A549 (cell line): ENCODE data around the gene C2CD2. TPM values are rescaled to one million over a fixed set of nuclear protein-coding genes. Genes with fewer than 3 reads are reported as not detected.

ENCODE experiments used
- ATAC-seq, 2 experiments: fragments of 200-7000 bp in 1 of 2; fragments of >200 bp in 1 of 2; cut with Nextera tagmentation in 1 of 2; cut with Tn5 transposase in 1 of 2; 3 replicates each; pipeline versions ENCODE4 v1.8.0 to v1.9.1; 2018 to 2020; ENCODE audit warnings: mild to moderate bottlenecking in 1 of 2, moderate library complexity in 1 of 2
- CTCF ChIA-PET: fragments of 300-600 bp; sonication (Branson Sonifier 250); formaldehyde crosslinking; extraction: SDS; loops from one replicate; lab custom pipeline; 2021; ENCODE audit warnings: antibody characterized with exemption, inconsistent platforms; lab: Yijun Ruan, JAX
- POLR2A ChIA-PET: fragments of 350-600 bp; formaldehyde crosslinking; extraction: SDS; loops from one replicate; lab custom pipeline; 2021; ENCODE audit warnings: antibody characterized with exemption, inconsistent platforms; lab: Yijun Ruan, JAX
- DNase-seq, 2 experiments: peaks; one replicate each; pipeline versions ENCODE4 v3.0.0 to v3.0.0-alpha.2; 2011 to 2016; ENCODE audit warnings: low read depth in 1 of 2, low spot score in 1 of 2
- FAIRE-seq: peaks from 2 replicates; lab custom pipeline; 2011; peaks lifted over from hg19 to GRCh38; lab: Jason Lieb, UNC
- H3K27ac ChIP-seq, 2 experiments: fragments of >200 bp; sonication (Bioruptor Twin); formaldehyde crosslinking; 3 replicates each; pipeline ENCODE4 v1.5.1; 2016 to 2017
- H3K4me1 ChIP-seq: fragments of >200 bp; sonication (Bioruptor Twin); formaldehyde crosslinking; 3 replicates; pipeline ENCODE4 v1.6.1; 2016
- H3K4me2 ChIP-seq: fragments of >200 bp; sonication (Bioruptor Twin); formaldehyde crosslinking; 3 replicates; pipeline ENCODE4 v1.6.1; 2016
- H3K4me3 ChIP-seq: fragments of >200 bp; sonication (Bioruptor Twin); formaldehyde crosslinking; 3 replicates; pipeline ENCODE4 v1.5.1; 2016
- H3K9me3 ChIP-seq: fragments of >200 bp; sonication (Bioruptor Twin); formaldehyde crosslinking; 3 replicates; pipeline ENCODE4 v1.6.1; 2016
- CHD2 ChIP-seq: fragments of 150-350 bp; IDR thresholded peaks from 2 replicates; pipeline ENCODE4 v1.6.1; 2014; ENCODE audit warnings: low read length; ENCODE audit not compliant: partially characterized antibody
- EHMT2 ChIP-seq: fragments of 200-600 bp; sonication (generic); IDR thresholded peaks from 2 replicates; pipeline ENCODE4 v1.6.1; 2016; ENCODE audit warnings: antibody characterized with exemption, low read depth, mild to moderate bottlenecking, moderate library complexity
- FOSB ChIP-seq: fragments of 250-450 bp; sonication (Bioruptor Pico); IDR thresholded peaks from 2 replicates; pipeline ENCODE4 v1.5.0; 2020; ENCODE audit warnings: mild to moderate bottlenecking, moderate library complexity
- FOSL2 ChIP-seq, 2 experiments: fragments of 450-650 bp in 1 of 2; fragments of >200 bp in 1 of 2; sonication (Bioruptor Twin) in 1 of 2; formaldehyde crosslinking; IDR thresholded peaks; 2 replicates each; pipeline versions ENCODE4 v1.5.0 to v1.6.1; 2016 to 2020; ENCODE audit warnings: mild to moderate bottlenecking in 1 of 2, moderate library complexity in 1 of 2
- GATA3 ChIP-seq: IDR thresholded peaks from 2 replicates; pipeline ENCODE4 v1.6.1; 2012; ENCODE audit warnings: borderline replicate concordance
- HEYL ChIP-seq: fragments of 250-450 bp; sonication (Bioruptor Pico); IDR thresholded peaks from 2 replicates; pipeline ENCODE4 v1.8.0; 2021; ENCODE audit warnings: mild to moderate bottlenecking, moderate library complexity
- HOXB5 ChIP-seq: fragments of 250-450 bp; sonication (Bioruptor Pico); IDR thresholded peaks from 2 replicates; pipeline ENCODE4 v1.5.0; 2020; ENCODE audit warnings: mild to moderate bottlenecking, moderate library complexity
- JUN ChIP-seq, 2 experiments: fragments of >200 bp; sonication (Bioruptor Twin); formaldehyde crosslinking; IDR thresholded peaks; 2 replicates in 1 of 2; 3 replicates in 1 of 2; pipeline ENCODE4 v1.6.1; 2016 to 2017
- MAFK ChIP-seq: fragments of 450-650 bp; IDR thresholded peaks from 2 replicates; pipeline ENCODE4 v1.6.1; 2014; ENCODE audit not compliant: partially characterized antibody
- NPAS2 ChIP-seq: fragments of 250-450 bp; sonication (Bioruptor Pico); IDR thresholded peaks from 2 replicates; pipeline ENCODE4 v1.8.0; 2022; ENCODE audit warnings: mild to moderate bottlenecking, moderate library complexity, borderline replicate concordance
- PBX3 ChIP-seq: IDR thresholded peaks from 2 replicates; pipeline ENCODE4 v1.6.1; 2012
- POLR2AphosphoS2 ChIP-seq: conservative IDR thresholded peaks from 2 replicates; pipeline ENCODE4 v1.6.1; 2012; ENCODE audit warnings: low read length, improper control_type of control experiment, inconsistent platforms
- RAD21 ChIP-seq, 2 experiments: fragments of >200 bp in 1 of 2; sonication (Bioruptor Twin) in 1 of 2; formaldehyde crosslinking in 1 of 2; IDR thresholded peaks in 1 of 2; conservative IDR thresholded peaks in 1 of 2; 2 replicates in 1 of 2; 3 replicates in 1 of 2; pipeline ENCODE4 v1.6.1; 2012 to 2018; ENCODE audit warnings: inconsistent platforms in 1 of 2
- RARB ChIP-seq: fragments of 250-450 bp; sonication (Bioruptor Pico); IDR thresholded peaks from 2 replicates; pipeline ENCODE4 v1.8.0; 2021; ENCODE audit warnings: mild to moderate bottlenecking, moderate library complexity
- RFX5 ChIP-seq: fragments of 450-650 bp; IDR thresholded peaks from 2 replicates; pipeline ENCODE4 v1.7.1; 2014; ENCODE audit warnings: antibody characterized with exemption, mild to moderate bottlenecking, moderate library complexity
- RNF2 ChIP-seq: fragments of 200-600 bp; sonication (generic); IDR thresholded peaks from 2 replicates; pipeline ENCODE4 v1.6.1; 2016; ENCODE audit warnings: low read depth, mild to moderate bottlenecking, antibody characterized with exemption, moderate library complexity, borderline replicate concordance
- SMC3 ChIP-seq: fragments of >200 bp; sonication (Bioruptor Twin); formaldehyde crosslinking; IDR thresholded peaks from 3 replicates; pipeline ENCODE4 v1.6.1; 2018; ENCODE audit warnings: inconsistent platforms
- SREBF2 ChIP-seq: fragments of 450-650 bp; IDR thresholded peaks from 2 replicates; pipeline ENCODE4 v1.6.1; 2014; ENCODE audit warnings: mild to moderate bottlenecking, moderate library complexity
- ZC3H11A ChIP-seq: fragments of 450-650 bp; IDR thresholded peaks from 2 replicates; pipeline ENCODE4 v1.6.1; 2014; ENCODE audit warnings: antibody characterized with exemption, mild to moderate bottlenecking
- ZFP36 ChIP-seq: fragments of 450-650 bp; IDR thresholded peaks from 2 replicates; pipeline ENCODE4 v1.6.1; 2014; ENCODE audit warnings: borderline replicate concordance; ENCODE audit not compliant: partially characterized antibody
- WGBS: methylation state at CpG from one replicate; pipeline ENCODE4 v1.1.6; 2017; ENCODE audit errors: missing lambda C conversion rate; 5-methylcytosine and 5-hydroxymethylcytosine counted together
- polyA plus RNA-seq, 4 experiments: library from polyadenylated mRNA; depleted of rRNA in 3 of 4; stranded (reverse); fragments of >200 nt; fragmentation: RNase III in 1 of 4; extraction: RNeasy Plus Mini Kit Qiagen cat#74134 plus additional on column Dnase treatment in 1 of 4; gene quantifications; 2 replicates in 3 of 4; 3 replicates in 1 of 4; pipeline ENCODE4 v1.2.3, GENCODE V29; 2011 to 2017
- TF ChIP-seq, protein P1 (sequence below): fragments of 250-450 bp; sonication (Bioruptor Pico); IDR thresholded peaks from 2 replicates; pipeline ENCODE4 v1.5.0; 2021; ENCODE audit warnings: mild to moderate bottlenecking, moderate library complexity, borderline replicate concordance

C2CD2 gene
- polyA plus RNA-seq, 2 of the 4 experiments (the other 2 are of a cell fraction): 7.0 to 13.5 TPM

DNA sequence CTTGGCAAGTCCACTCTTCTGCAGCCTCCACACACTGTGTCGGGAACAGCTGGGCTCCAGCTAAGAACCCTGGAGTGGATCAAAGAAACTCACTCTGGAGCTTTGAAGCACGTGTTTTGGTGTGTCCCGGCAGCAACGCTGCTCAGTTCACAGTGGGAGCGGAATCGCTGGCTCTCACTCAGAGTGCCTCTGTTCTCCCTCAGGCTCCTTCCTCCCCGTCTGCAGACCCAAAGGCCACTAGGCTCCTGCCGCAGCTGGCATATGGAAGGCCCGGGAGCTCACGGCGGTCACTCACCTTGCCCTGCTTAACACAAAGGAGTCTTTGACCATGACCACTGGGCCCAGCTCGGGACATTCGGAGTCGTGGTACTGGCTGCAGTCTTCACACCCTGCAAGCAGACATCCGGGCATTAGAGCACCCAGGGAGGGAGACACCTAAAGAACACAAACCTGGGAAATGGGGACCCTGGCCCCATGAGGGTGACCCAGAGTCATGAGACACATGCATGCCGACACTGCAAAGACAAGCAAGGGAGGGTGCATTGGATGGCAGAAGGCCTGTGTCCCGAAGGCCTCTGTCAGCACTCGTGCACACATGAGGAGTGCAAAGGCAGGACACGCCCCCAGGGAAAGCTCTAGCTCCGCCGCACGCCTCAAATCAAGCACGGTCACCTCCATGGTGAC, 94.4 kb downstream of the C2CD2 start:
- ChIA-PET CTCF (interaction anchor here (1.1 kb wide), 1 partner anchor 249 kb away, joined by 3 read pairs; no protein-coding TSS in a partner anchor), POLR2A (no interaction called here)
- Histone ChIP-seq H3K4me1 (peaks cover 12% of the 10 kb centered on the region; the same call in 2 of the 3 replicates), H3K4me2 (no peak overlapping the region), H3K27ac (no peak overlapping the region), H3K4me3 (no peak overlapping the region), H3K9me3 (no peaks in the 10 kb centered on the region)
- ATAC-seq (no peak), FAIRE-seq (no peak), DNase-seq (no peak)
- TF ChIP-seq JUN (IDR thresholded peaks at IDR 0.05) (no peak), POLR2AphosphoS2 (no peak), HEYL (CRISPR knock-in tag) (no peak)
- 94% methylated on average over 8 of the region's 23 CpGs for WGBS

DNA sequence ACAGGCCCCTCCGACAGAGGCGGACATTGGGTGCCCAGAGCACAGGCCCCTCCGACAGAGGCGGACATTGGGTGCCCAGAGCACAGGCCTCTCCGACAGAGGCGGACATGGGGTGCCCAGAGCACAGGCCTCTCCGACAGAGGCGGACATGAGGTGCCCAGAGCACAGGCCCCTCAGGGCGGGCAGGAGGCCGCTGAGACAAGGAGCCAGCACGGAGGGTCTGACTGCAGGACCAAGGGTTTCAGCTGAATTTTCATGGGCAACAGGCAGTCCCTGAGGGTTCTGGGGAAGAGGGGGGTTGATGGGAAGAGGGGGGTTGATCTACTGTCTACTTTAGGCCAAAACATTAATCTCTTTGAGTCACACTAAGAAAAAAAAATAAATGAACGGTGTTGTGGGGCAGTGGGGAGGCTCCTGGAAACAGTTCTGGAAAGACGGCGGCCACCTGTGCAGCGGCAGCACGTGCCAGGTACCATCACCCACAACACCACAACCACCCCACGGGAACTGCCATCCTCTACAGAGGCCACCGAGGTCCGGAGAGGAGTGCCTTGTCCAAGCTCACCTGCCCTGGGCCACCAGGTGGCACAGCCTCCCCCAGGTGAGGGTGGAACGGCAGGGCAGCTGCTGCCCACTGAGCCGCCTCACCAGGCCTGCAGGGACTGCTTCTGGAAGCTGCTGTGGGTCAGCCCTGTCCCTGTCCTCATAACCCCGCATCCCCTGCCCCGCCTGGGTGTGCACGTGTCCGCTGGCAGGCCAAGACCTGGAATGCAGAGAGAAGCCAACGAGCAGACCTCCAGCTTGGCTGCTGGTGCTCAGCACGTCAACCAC, 95.1 kb downstream of the C2CD2 start:
- ATAC-seq: no peak
- TF ChIP-seq EHMT2 (no peak), NPAS2 (CRISPR knock-in tag) (no peak), RFX5 (no peak), ZFP36 (no peak), GATA3 (no peak), RAD21 (conservative IDR thresholded peaks at IDR 0.05 in 1 of 2, IDR thresholded peaks at IDR 0.05 in 1 of 2) (no peak), HOXB5 (CRISPR knock-in tag) (no peak), FOSL2 (IDR thresholded peaks at IDR 0.05) (no peak), FOSL2 (CRISPR knock-in tag; IDR thresholded peaks at IDR 0.05) (no peak), HEYL (CRISPR knock-in tag) (no peak), ZC3H11A (no peak), RARB (no peak), PBX3 (no peak), FOSB (CRISPR knock-in tag) (no peak), MAFK (no peak), CHD2 (no peak), SREBF2 (no peak), SMC3 (no peak), RNF2 (no peak)
- TF ChIP-seq, protein P1, sequence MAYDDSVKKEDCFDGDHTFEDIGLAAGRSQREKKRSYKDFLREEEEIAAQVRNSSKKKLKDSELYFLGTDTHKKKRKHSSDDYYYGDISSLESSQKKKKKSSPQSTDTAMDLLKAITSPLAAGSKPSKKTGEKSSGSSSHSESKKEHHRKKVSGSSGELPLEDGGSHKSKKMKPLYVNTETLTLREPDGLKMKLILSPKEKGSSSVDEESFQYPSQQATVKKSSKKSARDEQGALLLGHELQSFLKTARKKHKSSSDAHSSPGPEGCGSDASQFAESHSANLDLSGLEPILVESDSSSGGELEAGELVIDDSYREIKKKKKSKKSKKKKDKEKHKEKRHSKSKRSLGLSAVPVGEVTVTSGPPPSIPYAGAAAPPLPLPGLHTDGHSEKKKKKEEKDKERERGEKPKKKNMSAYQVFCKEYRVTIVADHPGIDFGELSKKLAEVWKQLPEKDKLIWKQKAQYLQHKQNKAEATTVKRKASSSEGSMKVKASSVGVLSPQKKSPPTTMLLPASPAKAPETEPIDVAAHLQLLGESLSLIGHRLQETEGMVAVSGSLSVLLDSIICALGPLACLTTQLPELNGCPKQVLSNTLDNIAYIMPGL (CRISPR knock-in tag): no peak
- TF ChIP-seq, all 56 proteins: peak for 0
- ChIA-PET CTCF (no interaction called here), POLR2A (no interaction called here)
- no peaks in the 10 kb centered on the region for H3K9me3 ChIP-seq
- no peak overlapping the region for H3K4me3 ChIP-seq
- DNase-seq (no peak), FAIRE-seq (no peak)
- WGBS: 86% methylated on average over 10 of the region's 27 CpGs
- H3K4me2 ChIP-seq: no peak overlapping the region
- H3K27ac ChIP-seq: no peak overlapping the region
- H3K4me1 ChIP-seq: peaks cover 11% of the 10 kb centered on the region; the same call in 2 of the 3 replicates
